Measurements from ENCODE around the gene CMTM8.

GRCh38 chr3:32391643-32392535 is 153.4 kb downstream of the CMTM8 start, which contains the start of gene CMTM7:
- TF ChIP-seq POLR2AphosphoS5 (IDR thresholded peaks at IDR 0.05) (peak in 2 of 3 donors; percentile 43 to 56), CTCF (IDR thresholded peaks at IDR 0.05) (no peak), POLR2A (IDR thresholded peaks at IDR 0.05) (no peak), EP300 (IDR thresholded peaks at IDR 0.05; ENCODE audit: low read depth) (no peak)
